ENCODE measurements around the gene KCNJ10.
A peak's percentile ranks its signal among the peaks of the same experiment; 100 is the strongest.

KCNJ10 gene

GRCh38 chr1:160098852-160099561 lies 29.0 kb upstream of the KCNJ10 start:
- peak; percentile 91 for DNase-seq

- peak; percentile 55 for DNase-seq
Measured at GRCh38 chr1:160097911-160098851, 28.2 kb upstream of the KCNJ10 start, which contains the start of gene IGSF8. TSS of gene IGSF8 (minus strand) at chr1:160098619. CDS start at chr1:160098472, 147 bp downstream.

GRCh38 chr1:160097151-160097910 lies 27.4 kb upstream of the KCNJ10 start:
- no peak for DNase-seq

- no peak for DNase-seq
Measured at GRCh38 chr1:160096274-160097116, 26.5 kb upstream of the KCNJ10 start.

- no peak for DNase-seq
Measured at GRCh38 chr1:160095382-160096105, 25.6 kb upstream of the KCNJ10 start.

- no peak for DNase-seq
Measured at GRCh38 chr1:160094806-160095205, 24.8 kb upstream of the KCNJ10 start.

- DNase-seq, result no peak
Measured at GRCh38 chr1:160094291-160094625, 24.3 kb upstream of the KCNJ10 start.

GRCh38 chr1:160093624-160094290 lies 23.8 kb upstream of the KCNJ10 start:
- no peak for DNase-seq

GRCh38 chr1:160093069-160093395 lies 23.1 kb upstream of the KCNJ10 start:
- no peak for DNase-seq

- DNase-seq, result no peak
Measured at GRCh38 chr1:160092366-160093068, 22.6 kb upstream of the KCNJ10 start.

- DNase-seq, result no peak
Measured at GRCh38 chr1:160091666-160092223, 21.8 kb upstream of the KCNJ10 start.

GRCh38 chr1:160090760-160091159 lies 20.8 kb upstream of the KCNJ10 start:
- DNase-seq, result no peak

- DNase-seq, result no peak
Measured at GRCh38 chr1:160089883-160090282, 19.9 kb upstream of the KCNJ10 start.

- no peak for DNase-seq
Measured at GRCh38 chr1:160087118-160087662, 17.2 kb upstream of the KCNJ10 start.

GRCh38 chr1:160086456-160086892 lies 16.5 kb upstream of the KCNJ10 start:
- no peak for DNase-seq

- DNase-seq, result peak; percentile 47
Measured at GRCh38 chr1:160085686-160086455, 15.9 kb upstream of the KCNJ10 start.

GRCh38 chr1:160084771-160085321 lies 14.9 kb upstream of the KCNJ10 start:
- DNase-seq, result no peak

GRCh38 chr1:160083968-160084770 lies 14.2 kb upstream of the KCNJ10 start:
- no peak for DNase-seq

Measured in HCEC 1CT (cell line).